H1 (cell line): ENCODE measurements around the gene RALGAPA2. TPM values are rescaled to one million over a fixed set of nuclear protein-coding genes. Genes with fewer than 3 reads are reported as not detected.

ENCODE experiments used
- CTCF ChIP-seq, 3 experiments: IDR thresholded peaks; 1 replicate in 2 of 3; 2 replicates in 1 of 3; pipeline versions ENCODE4 v1.5.1 to v1.6.1; 2011; ENCODE audit warnings: low read length in 3 of 3, mild to moderate bottlenecking in 3 of 3, inconsistent platforms in 2 of 3, low read depth in 1 of 3, moderate library complexity in 1 of 3; ENCODE audit not compliant: insufficient read depth in 1 of 3; ENCODE audit errors: control extremely low read depth in 1 of 3
- EP300 ChIP-seq, 2 experiments: IDR thresholded peaks; 1 replicate in 1 of 2; 2 replicates in 1 of 2; pipeline ENCODE4 v1.6.1; 2011 to 2012; ENCODE audit warnings: low read depth in 2 of 2, low read length in 2 of 2, mild to moderate bottlenecking in 2 of 2, borderline replicate concordance in 1 of 2, inconsistent platforms in 1 of 2, moderate library complexity in 1 of 2
- JUN ChIP-seq: IDR thresholded peaks from 2 replicates; pipeline ENCODE4 v1.6.1; 2011; ENCODE audit warnings: low read depth, mild to moderate bottlenecking, improper control_type of control experiment, low read length
- POU5F1 ChIP-seq: IDR thresholded peaks from 2 replicates; pipeline ENCODE4 v1.6.1; 2011; ENCODE audit warnings: low read depth, mild to moderate bottlenecking, low read length, moderate library complexity
- SP1 ChIP-seq: IDR thresholded peaks from 2 replicates; pipeline ENCODE4 v1.6.1; 2011; ENCODE audit warnings: low read depth, low read length
- polyA plus RNA-seq, 7 experiments: library from polyadenylated mRNA; depleted of rRNA in 3 of 7; stranded (reverse) in 5 of 7; unstranded in 2 of 7; fragments of >200 nt in 5 of 7; fragments of 200-250 nt in 2 of 7; gene quantifications; 1 replicate in 5 of 7; 2 replicates in 1 of 7; 4 replicates in 1 of 7; pipeline versions ENCODE4 v1.2.1 to v1.2.3, GENCODE V29; 2011 to 2013; ENCODE audit warnings: missing spikeins in 2 of 7, mixed read lengths in 2 of 7
- total RNA-seq: library from RNA; stranded (reverse); fragmentation: NEBNext Ultra II Directional; extraction: Animal tissue kit (Norgen Biotek cat#: 25700); gene quantifications from 2 replicates; pipeline ENCODE4 v1.2.1, GENCODE V29; 2021

RALGAPA2 gene
- total and polyA plus RNA-seq, 2 of the 8 experiments (the other 6 are each of a cell fraction or from before 2014, with no cell fraction given) = 5.1 to 25.5 TPM

DNA sequence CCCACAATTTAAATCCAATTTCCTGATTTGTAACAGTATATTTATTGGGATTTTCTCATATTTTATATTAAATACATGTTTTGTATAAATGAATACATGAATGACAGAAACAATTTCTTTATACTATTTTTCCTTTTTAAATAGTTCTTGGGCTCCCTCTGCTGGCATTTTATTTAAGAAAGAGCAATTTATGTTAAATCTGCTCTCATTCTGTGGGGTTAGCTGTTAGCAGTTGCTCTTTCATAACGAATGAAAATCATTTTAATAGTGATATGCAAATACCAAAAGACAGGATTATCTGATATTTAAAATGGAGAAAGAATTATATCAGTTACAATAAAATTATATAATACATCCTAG, 118.3 kb downstream of the RALGAPA2 start (continued):
- TF ChIP-seq SP1 = no peak
- no peak for TF ChIP-seq EP300 (IDR thresholded peaks at IDR 0.05; ENCODE audit: borderline replicate concordance in 1 of 2, low read depth in 2 of 2, low read length in 2 of 2)
- no peak for TF ChIP-seq JUN
- no peak; a peak in 1 of 4 replicates for TF ChIP-seq CTCF (IDR thresholded peaks at IDR 0.05; ENCODE audit: control extremely low read depth in 1 of 3, insufficient read depth in 1 of 3, low read depth in 1 of 3, low read length in 3 of 3)
- no peak for TF ChIP-seq POU5F1
